ENCODE measurements around the gene RAB6B.

GRCh38 chr3:133934996-133935842 lies 39.5 kb upstream of the RAB6B start:
- TF ChIP-seq CTCF (tag by site-specific recombination; IDR thresholded peaks at IDR 0.05) (no peak), ZNF133 (tag by site-specific recombination; IDR thresholded peaks at IDR 0.05) (no peak), YY1 (tag by site-specific recombination; IDR thresholded peaks at IDR 0.05) (no peak), ZNF311 (tag by site-specific recombination; IDR thresholded peaks at IDR 0.05; ENCODE audit: borderline replicate concordance) (no peak)

All from HEK293 (cell line).